ENCODE results near the gene OR9Q1.

Gene OR9Q1

DNA sequence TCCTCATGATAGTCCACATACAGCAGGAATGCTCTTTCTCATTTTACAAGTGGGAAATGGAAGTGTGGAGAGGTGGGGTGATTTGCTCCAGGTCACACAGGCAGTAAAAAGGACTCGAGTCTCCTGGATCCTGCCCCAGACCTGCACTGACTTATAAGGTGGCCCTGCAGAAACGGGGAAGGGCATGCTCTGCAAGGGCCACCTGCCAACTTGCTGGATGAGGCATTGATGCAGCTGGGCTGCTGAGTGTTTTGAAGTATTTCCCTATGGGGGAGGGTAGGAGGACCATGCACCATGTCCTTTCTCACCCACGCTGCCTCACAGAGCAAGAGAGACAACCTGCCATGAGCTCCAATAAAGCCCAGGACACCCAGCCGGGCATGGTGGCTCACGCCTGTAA lies 44.0 kb downstream of the OR9Q1 start:
- no peaks in the 10 kb centered on the region for H3K9me2 ChIP-seq (replicated peaks; ENCODE audit: low read depth, low read length)
- no peaks in the 10 kb centered on the region for H3K36me3 ChIP-seq (ENCODE audit: insufficient read depth, low read length)
- H3K4me1 ChIP-seq (ENCODE audit: insufficient read depth, low read length, poor library complexity, severe bottlenecking) = peaks cover 18% of the 10 kb centered on the region
- no peak overlapping the region for H3K9ac ChIP-seq (ENCODE audit: low read depth, low read length, poor library complexity, severe bottlenecking)
- no peak for TF ChIP-seq EZH2phosphoT487 (IDR thresholded peaks at IDR 0.05; ENCODE audit: borderline replicate concordance)
- TF ChIP-seq, protein P1, sequence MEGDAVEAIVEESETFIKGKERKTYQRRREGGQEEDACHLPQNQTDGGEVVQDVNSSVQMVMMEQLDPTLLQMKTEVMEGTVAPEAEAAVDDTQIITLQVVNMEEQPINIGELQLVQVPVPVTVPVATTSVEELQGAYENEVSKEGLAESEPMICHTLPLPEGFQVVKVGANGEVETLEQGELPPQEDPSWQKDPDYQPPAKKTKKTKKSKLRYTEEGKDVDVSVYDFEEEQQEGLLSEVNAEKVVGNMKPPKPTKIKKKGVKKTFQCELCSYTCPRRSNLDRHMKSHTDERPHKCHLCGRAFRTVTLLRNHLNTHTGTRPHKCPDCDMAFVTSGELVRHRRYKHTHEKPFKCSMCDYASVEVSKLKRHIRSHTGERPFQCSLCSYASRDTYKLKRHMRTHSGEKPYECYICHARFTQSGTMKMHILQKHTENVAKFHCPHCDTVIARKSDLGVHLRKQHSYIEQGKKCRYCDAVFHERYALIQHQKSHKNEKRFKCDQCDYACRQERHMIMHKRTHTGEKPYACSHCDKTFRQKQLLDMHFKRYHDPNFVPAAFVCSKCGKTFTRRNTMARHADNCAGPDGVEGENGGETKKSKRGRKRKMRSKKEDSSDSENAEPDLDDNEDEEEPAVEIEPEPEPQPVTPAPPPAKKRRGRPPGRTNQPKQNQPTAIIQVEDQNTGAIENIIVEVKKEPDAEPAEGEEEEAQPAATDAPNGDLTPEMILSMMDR (conservative IDR thresholded peaks at IDR 0.05; ENCODE audit: low read length) = no peak
- H3K27me3 ChIP-seq (ENCODE audit: insufficient read depth, low read length, poor library complexity, severe bottlenecking) = no peaks in the 10 kb centered on the region
- no peaks in the 10 kb centered on the region for H3K9me3 ChIP-seq (ENCODE audit: insufficient read depth, low read depth, low read length)
- no peaks in the 10 kb centered on the region for H4K20me1 ChIP-seq (ENCODE audit: insufficient read depth, low read length, poor library complexity, severe bottlenecking)
- H3K4me2 ChIP-seq (ENCODE audit: low read depth, low read length, poor library complexity, severe bottlenecking) = no peak overlapping the region
- no peak overlapping the region for H3K4me3 ChIP-seq (ENCODE audit: low read length, poor library complexity, severe bottlenecking)
- no peaks in the 10 kb centered on the region for H3F3A ChIP-seq (ENCODE audit: low read depth)
- no peak overlapping the region for H2AFZ ChIP-seq (ENCODE audit: low read length)
- no peaks in the 10 kb centered on the region for H3K79me2 ChIP-seq (ENCODE audit: insufficient read depth, low read length)

DNA sequence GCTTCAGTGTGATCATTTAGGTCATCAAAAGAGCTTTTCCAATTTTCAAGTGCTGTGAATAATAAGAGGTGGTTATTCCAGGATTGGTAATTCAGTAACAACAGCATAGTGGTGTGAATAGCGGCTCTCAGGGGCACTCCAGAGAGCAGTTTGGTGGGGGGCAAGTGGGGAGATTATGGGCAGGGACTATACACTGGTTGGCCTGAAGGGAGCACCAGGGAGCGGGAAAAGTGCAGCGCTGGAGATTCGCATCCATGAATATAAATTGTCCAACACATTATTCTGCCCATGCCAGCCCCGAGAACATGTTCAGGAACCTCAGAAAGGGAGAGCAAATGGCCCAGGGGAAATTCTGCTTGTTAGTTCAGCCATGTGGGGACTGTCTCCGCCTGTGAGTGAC lies 45.0 kb downstream of the OR9Q1 start:
- Histone ChIP-seq H2AFZ (ENCODE audit: low read length) (no peak overlapping the region), H3K79me2 (ENCODE audit: insufficient read depth, low read length) (no peaks in the 10 kb centered on the region), H3K9ac (ENCODE audit: low read depth, low read length, poor library complexity, severe bottlenecking) (no peak overlapping the region), H3F3A (ENCODE audit: low read depth) (no peaks in the 10 kb centered on the region), H3K4me1 (ENCODE audit: insufficient read depth, low read length, poor library complexity, severe bottlenecking) (peaks cover 18% of the 10 kb centered on the region), H3K4me2 (ENCODE audit: low read depth, low read length, poor library complexity, severe bottlenecking) (no peak overlapping the region), H4K20me1 (ENCODE audit: insufficient read depth, low read length, poor library complexity, severe bottlenecking) (no peaks in the 10 kb centered on the region), H3K9me3 (ENCODE audit: insufficient read depth, low read depth, low read length) (no peaks in the 10 kb centered on the region), H3K9me2 (replicated peaks; ENCODE audit: low read depth, low read length) (no peaks in the 10 kb centered on the region), H3K4me3 (ENCODE audit: low read length, poor library complexity, severe bottlenecking) (no peak overlapping the region), H3K27me3 (ENCODE audit: insufficient read depth, low read length, poor library complexity, severe bottlenecking) (no peaks in the 10 kb centered on the region), H3K36me3 (ENCODE audit: insufficient read depth, low read length) (no peaks in the 10 kb centered on the region)
- no peak for TF ChIP-seq EZH2phosphoT487 (IDR thresholded peaks at IDR 0.05; ENCODE audit: borderline replicate concordance)
- TF ChIP-seq, protein P1 (conservative IDR thresholded peaks at IDR 0.05; ENCODE audit: low read length) = no peak; the same call in 1 of the 2 replicates

DNA sequence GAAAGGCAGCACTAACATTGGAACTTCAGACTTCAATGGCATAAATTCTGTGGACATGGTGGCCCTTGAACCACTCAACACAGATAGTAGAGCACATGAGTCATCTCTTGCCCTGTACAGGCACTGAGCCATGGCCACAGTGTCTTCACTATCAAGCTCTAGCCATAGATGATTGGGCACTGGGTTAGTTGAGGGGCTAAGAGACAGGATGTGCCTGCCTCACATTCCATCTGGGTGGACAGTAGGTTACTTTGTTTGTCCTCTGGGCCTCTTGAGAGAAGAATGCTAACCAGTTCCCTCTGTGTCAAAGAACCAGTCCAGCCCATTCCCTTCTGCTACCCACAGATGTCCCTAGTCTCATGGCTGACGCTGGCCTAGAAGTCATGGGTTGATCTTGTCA lies 46.9 kb downstream of the OR9Q1 start:
- Histone ChIP-seq H3K36me3 (ENCODE audit: insufficient read depth, low read length) (no peaks in the 10 kb centered on the region), H3K4me1 (ENCODE audit: insufficient read depth, low read length, poor library complexity, severe bottlenecking) (peaks cover 13% of the 10 kb centered on the region), H3K9ac (ENCODE audit: low read depth, low read length, poor library complexity, severe bottlenecking) (no peak overlapping the region), H3K4me3 (ENCODE audit: low read length, poor library complexity, severe bottlenecking) (no peak overlapping the region), H3K79me2 (ENCODE audit: insufficient read depth, low read length) (no peaks in the 10 kb centered on the region), H3K9me3 (ENCODE audit: insufficient read depth, low read depth, low read length) (no peaks in the 10 kb centered on the region), H3K27me3 (ENCODE audit: insufficient read depth, low read length, poor library complexity, severe bottlenecking) (no peaks in the 10 kb centered on the region), H2AFZ (ENCODE audit: low read length) (no peak overlapping the region), H4K20me1 (ENCODE audit: insufficient read depth, low read length, poor library complexity, severe bottlenecking) (no peaks in the 10 kb centered on the region), H3K4me2 (ENCODE audit: low read depth, low read length, poor library complexity, severe bottlenecking) (no peak overlapping the region), H3K9me2 (replicated peaks; ENCODE audit: low read depth, low read length) (no peaks in the 10 kb centered on the region), H3F3A (ENCODE audit: low read depth) (no peaks in the 10 kb centered on the region)
- TF ChIP-seq, protein P1 (conservative IDR thresholded peaks at IDR 0.05; ENCODE audit: low read length) = no peak
- no peak for TF ChIP-seq EZH2phosphoT487 (IDR thresholded peaks at IDR 0.05; ENCODE audit: borderline replicate concordance)

Measured in Loucy (cell line).